ENCODE results near the gene EVX2.

DNA sequence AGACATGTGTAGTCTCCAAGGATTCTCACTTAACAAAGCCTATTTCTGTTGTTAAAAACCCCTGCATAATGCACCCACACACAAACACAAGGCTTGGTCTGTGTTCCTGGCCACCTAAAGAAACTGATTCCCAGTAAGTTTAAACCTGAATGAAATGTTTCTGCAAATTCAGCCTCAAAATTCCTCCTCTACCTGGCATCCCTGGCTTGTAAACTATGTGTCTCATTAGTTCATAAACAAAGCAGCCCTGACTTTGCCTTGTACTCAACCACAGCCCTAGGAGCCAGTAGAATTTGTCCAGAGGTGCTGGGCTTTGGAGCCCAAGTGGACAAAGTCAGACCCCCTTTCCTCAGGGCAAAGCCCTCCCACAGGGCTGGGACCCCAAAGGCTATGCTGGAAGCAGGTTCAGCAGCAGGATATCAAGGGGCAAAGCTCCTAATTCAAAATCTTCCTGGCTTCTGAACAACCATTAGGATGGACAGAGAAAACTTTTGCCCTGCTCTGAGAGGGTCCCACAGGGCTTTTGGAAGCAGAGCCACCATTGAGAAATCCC lies 6.2 kb upstream of the EVX2 start:
- TF ChIP-seq CTCF (IDR thresholded peaks at IDR 0.05) (no peak), POLR2A (IDR thresholded peaks at IDR 0.05) (no peak)

Measured in Peyer's patch (tissue), 4 donors.